Frontal cortex (tissue), 4 donors: Measurements from ENCODE around the gene ZNF785. TPM values are rescaled to one million over a fixed set of nuclear protein-coding genes. Genes with fewer than 3 reads are reported as not detected.
"Not testable (repeated sequence)": the region's sequence is repeated elsewhere in the genome, so short reads cannot be mapped to it uniquely, and the experiment has no call there.

ENCODE experiments used
- DNase-seq, 2 donors: peaks; one replicate each; pipeline ENCODE4 v3.0.0; 2012; ENCODE audit warnings: low spot score in 2 of 2
- FAIRE-seq: peaks from 2 replicates; lab custom pipeline; 2012; peaks lifted over from hg19 to GRCh38; lab: Jason Lieb, UNC
- total RNA-seq: library from RNA; depleted of rRNA; stranded (reverse); fragments of >200 nt; gene quantifications from one replicate; pipeline ENCODE4 v1.2.3, GENCODE V29; 2014
- donor health status: control.
- donor health status: control.
- donor health status: control.

The ZNF785 gene
- total RNA-seq, 1 donor from 2014 or later = 18.3 TPM

DNA sequence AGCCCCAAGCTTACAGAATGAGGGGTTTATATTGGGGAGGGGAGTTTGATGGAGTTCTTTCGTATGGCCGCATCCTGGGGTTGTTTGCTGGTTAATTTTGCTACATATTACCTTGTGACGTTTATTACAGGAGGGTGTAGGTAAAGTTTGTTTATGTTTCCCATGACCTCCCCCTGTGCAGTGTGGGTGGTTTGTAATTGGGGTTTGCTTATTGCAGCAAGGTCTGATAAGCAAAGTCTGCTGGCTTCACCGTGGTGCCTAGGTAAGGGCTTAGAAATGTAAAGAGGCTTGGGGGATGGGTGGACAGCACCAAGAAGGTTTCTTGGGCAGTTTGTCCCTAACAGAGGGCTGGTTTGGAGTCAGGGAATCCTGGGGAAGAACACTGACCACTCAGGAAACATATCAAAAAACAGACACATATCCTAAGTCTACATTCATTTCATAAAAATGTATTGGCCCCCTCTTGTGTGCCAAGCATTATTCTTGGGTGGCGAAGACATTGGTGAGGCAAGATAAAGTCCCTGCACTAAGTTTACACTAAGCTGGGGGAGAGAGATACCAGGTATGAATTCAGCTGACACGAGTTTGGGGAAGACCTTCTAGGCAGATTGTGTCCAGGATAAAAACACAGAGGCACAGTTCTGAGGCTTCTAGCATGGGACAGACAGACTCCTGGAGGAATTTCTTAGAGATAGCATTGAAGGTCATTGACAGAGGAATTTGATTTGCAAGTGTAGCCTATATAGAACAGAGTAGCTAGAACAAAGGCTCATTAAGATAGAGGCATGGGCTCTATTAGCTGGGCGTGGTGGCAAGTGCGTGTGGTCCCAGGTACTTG lies 36.9 kb downstream of the ZNF785 start:
- DNase-seq (no peak), FAIRE-seq (no peak)

DNA sequence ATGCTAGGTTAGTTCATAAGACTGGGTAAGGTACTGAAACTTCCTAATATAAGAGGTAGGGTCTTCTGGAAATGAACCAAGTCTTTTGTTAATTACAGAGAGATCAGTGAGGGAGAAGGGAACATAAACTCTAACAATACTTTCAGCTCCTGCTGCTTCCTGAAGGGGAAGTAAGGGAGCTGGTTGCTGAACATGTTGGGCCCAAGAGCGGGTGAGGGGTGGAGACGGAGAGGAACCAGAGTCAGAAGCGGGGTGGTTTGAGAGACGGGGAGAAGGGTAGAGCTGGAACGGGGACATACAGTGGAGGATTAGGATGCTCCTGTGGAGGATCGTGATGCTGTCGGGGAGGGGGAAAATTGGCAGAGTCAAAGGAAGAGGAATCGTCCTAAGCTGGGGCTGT lies 39.4 kb downstream of the ZNF785 start:
- DNase-seq = no peak
- no peak for FAIRE-seq

GRCh38 chr16:30543067-30543466 lies 42.4 kb downstream of the ZNF785 start:
- DNase-seq (no peak), FAIRE-seq (no peak)

GRCh38 chr16:30541502-30542329 lies 43.8 kb downstream of the ZNF785 start:
- FAIRE-seq = no peak

GRCh38 chr16:30540916-30541464 lies 44.5 kb downstream of the ZNF785 start:
- not testable (repeated sequence) for FAIRE-seq

More at GRCh38 chr16:30541502-30542329, 43.8 kb downstream of the ZNF785 start:
- DNase-seq = no peak

GRCh38 chr16:30539986-30540526 lies 45.4 kb downstream of the ZNF785 start:
- not testable (repeated sequence) for DNase-seq, FAIRE-seq

More at GRCh38 chr16:30540916-30541464, 44.5 kb downstream of the ZNF785 start:
- DNase-seq = not testable (repeated sequence)

GRCh38 chr16:30539000-30539964 lies 46.2 kb downstream of the ZNF785 start:
- DNase-seq = no peak
- no peak for FAIRE-seq

DNA sequence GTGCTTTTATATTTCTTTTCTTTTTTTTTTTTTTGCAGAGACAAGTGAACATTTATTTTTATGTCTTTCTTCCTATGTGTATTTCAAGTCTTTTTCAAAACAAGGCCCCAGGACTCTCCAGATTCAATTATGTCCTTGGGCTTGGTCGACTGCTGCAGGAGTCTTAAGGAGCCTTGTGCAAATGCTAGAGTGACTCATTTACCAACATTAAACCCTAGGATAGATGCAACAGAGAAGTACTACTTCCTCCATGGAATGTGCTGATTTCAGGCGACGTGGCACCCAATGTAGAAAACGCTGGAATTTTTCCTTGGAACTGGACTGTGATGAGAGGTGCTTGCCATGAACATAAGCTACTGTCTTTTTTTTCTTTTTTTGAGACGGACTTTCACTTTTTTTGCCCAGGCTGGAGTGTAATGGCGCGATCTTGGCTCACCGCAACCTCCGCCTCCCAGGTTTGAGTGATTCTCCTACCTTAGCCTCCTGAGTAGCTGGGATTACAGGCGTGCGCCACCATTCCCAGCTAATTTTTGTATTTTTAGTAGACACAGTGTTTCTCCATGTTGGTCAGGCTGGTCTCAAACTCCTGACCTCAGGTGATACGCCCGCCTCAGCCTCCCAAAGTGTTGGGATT lies 49.0 kb downstream of the ZNF785 start:
- FAIRE-seq = not testable (repeated sequence)

DNA sequence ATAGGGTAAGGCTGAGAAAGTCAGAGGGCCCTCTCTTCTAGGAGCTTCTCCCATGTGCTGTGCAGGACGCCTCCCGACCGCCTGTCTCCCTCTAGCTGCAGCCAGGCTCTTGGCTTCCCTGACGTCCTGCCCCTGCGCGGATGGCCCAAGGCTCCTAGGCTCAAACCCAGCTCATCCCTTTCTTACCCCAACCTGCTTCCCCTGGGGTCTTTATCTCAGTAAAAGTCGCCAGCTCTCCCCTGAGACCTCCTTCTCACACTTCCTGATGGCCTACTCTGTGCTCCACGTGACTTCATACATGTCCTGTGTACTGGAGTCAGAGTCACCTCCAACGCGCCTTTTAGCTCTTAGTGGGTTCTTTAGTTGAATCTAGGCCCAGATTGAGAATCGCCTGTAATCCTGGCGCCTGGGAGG lies 49.7 kb downstream of the ZNF785 start:
- peak; percentile 59 to 73 for DNase-seq
- FAIRE-seq = no peak

More for the DNA sequence above, 49.0 kb downstream of the ZNF785 start:
- not testable (repeated sequence) for DNase-seq

GRCh38 chr16:30535106-30535776 lies 50.3 kb downstream of the ZNF785 start:
- DNase-seq = no peak

DNA sequence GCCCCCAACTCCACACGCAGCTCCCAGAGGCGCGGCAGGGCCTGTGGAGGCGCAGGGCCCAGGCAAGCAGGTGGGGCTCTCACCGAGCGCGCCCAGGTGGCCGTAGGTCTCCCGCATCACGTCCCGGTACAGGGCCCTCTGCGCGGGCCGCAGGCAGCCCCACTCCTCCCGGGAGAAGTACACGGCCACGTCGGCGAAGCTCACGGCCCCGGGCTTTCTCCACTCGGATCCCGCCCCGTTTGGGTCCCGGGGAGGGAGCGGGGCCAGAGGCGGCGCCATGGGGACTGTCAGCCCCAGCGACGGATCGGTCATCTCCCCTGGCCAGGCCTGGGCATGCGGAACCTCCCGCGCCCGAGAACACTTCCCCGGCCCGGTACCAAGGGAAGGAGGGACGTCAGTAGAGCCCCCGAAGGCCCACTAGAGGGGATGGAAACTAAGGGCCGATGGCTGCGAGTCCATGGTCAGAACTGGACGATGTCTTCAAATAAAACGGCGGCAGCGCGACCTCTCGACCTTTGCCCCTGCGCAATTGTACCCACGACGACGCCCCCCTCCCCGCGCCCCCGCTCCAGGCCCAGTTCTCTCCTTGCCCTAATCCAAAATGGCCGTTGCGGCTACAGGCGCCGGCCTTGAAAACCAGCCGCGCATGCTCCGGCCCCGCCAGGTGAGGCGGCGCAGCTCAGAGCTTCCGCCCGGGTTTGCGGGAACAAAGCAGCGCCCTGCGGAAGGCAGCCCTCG lies 51.0 kb downstream of the ZNF785 start, which contains the start of gene ZNF747:
ZNF747 (minus strand) TSS at position 491 of the 738 bp plus-strand sequence; CDS start at position 312, 179 bp downstream.
- no peak for FAIRE-seq

More at GRCh38 chr16:30535106-30535776, 50.3 kb downstream of the ZNF785 start:
- FAIRE-seq = no peak

DNA sequence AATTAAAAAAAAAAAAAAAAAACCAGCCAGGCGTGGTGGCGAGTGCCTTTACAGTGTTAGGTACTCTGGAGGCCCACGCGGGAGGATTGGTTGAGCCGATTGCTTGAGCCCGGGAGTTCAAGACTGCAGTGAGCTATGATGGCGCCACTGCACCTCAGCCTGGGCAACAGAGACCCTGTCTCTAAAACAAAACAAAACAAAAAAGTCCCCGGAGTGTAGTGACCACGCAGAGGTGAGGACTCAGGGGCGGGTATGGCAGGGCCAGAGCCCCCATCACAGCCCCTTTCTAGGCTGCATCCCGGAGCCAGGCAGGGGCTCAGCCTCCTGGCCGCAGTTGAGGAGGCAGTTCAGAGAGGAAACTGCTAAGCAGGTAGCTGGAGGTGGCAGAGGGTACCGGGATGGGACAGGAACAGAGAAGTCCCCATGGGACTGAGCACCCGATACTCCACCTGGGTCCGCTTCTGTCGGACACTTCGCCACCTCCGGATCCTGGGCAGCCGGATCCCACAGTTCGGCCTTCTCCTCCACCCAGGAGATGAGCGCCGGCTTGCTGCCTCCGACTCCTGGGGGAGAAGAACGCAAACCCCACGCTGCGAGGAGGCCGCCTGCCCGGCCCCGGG lies 51.6 kb downstream of the ZNF785 start:
- DNase-seq (no peak), FAIRE-seq (no peak)

More for the DNA sequence above, 51.0 kb downstream of the ZNF785 start, which contains the start of gene ZNF747:
- DNase-seq = peak; percentile 94 to 97

DNA sequence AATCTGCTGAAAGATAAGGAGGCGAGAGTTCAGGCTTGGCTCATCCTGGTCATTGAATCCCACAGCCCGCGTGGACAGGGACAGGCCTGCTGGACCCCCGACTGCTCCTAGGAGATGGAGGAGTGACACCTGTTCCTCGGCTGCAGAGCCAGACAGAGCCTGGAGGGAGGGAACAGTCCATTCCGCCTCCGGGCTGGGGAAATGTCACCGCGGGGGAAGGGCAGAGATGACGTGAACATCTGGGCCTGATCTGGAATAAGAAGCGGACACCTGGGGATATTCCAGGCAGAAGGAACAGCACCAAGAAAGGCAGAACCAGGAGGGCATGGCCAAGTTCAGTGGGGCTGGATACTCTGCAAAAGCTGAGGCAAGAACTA lies 52.4 kb downstream of the ZNF785 start:
- no peak for FAIRE-seq
- DNase-seq = no peak

- FAIRE-seq (no peak), DNase-seq (no peak)
These were observed 53.0 kb downstream of the ZNF785 start for GRCh38 chr16:30532285-30533145.
